Neural progenitor cell (in vitro differentiated cells): ENCODE measurements around the gene STC2. TPM values are rescaled to one million over a fixed set of nuclear protein-coding genes. Genes with fewer than 3 reads are reported as not detected.

Experiments used
- DNase-seq: peaks from one replicate; pipeline ENCODE4 v3.0.0-alpha.2; 2016; ENCODE audit warnings: low spot score
- H2AFZ ChIP-seq: fragments of 200-600 bp; sonication (generic); replicated peaks from 2 replicates; pipeline ENCODE4 v1.6.1; 2016; ENCODE audit warnings: antibody characterized with exemption
- H3F3A ChIP-seq: fragments of 200-600 bp; sonication (generic); 2 replicates; pipeline ENCODE4 v1.6.1; 2016; ENCODE audit warnings: antibody characterized with exemption, low read depth
- H3K27ac ChIP-seq: fragments of 200-600 bp; sonication (generic); 2 replicates; pipeline ENCODE4 v1.5.1; 2016; ENCODE audit warnings: mild to moderate bottlenecking
- H3K27me3 ChIP-seq: fragments of 200-600 bp; sonication (generic); 2 replicates; pipeline ENCODE4 v1.6.1; 2016; ENCODE audit warnings: mild to moderate bottlenecking, moderate library complexity
- H3K36me3 ChIP-seq: fragments of 200-600 bp; sonication (generic); 2 replicates; pipeline ENCODE4 v1.5.1; 2016
- H3K4me1 ChIP-seq: fragments of 200-600 bp; sonication (generic); 2 replicates; pipeline ENCODE4 v1.6.1; 2016; ENCODE audit warnings: mixed run types
- H3K4me2 ChIP-seq: fragments of 200-600 bp; sonication (generic); 2 replicates; pipeline ENCODE4 v1.6.1; 2016
- H3K4me3 ChIP-seq: fragments of 200-600 bp; sonication (generic); 2 replicates; pipeline ENCODE4 v1.5.1; 2016
- H3K79me2 ChIP-seq: fragments of 200-600 bp; sonication (generic); 2 replicates; pipeline ENCODE4 v1.6.1; 2016; ENCODE audit warnings: low read depth
- H3K9ac ChIP-seq: fragments of 200-600 bp; sonication (generic); 2 replicates; pipeline ENCODE4 v1.6.1; 2016
- H3K9me3 ChIP-seq: fragments of 200-600 bp; sonication (generic); 2 replicates; pipeline ENCODE4 v1.5.1; 2016; ENCODE audit warnings: low read depth
- H4K20me1 ChIP-seq: fragments of 200-600 bp; sonication (generic); 2 replicates; pipeline ENCODE4 v1.6.1; 2016; ENCODE audit warnings: low read depth
- H3K27ac Mint-ChIP-seq: 3 replicates; pipeline ENCODE4 v1.8.0; 2021; ENCODE audit warnings: mixed read lengths
- H3K27me3 Mint-ChIP-seq: 2 replicates; pipeline ENCODE4 v1.8.0; 2022; ENCODE audit warnings: low read depth, mild to moderate bottlenecking, inconsistent platforms, moderate library complexity, mixed read lengths; ENCODE audit not compliant: insufficient read depth
- H3K36me3 Mint-ChIP-seq: 3 replicates; pipeline ENCODE4 v1.8.0; 2021; ENCODE audit warnings: mixed read lengths
- H3K4me1 Mint-ChIP-seq: 3 replicates; pipeline ENCODE4 v1.8.0; 2021; ENCODE audit warnings: mixed read lengths
- H3K4me3 Mint-ChIP-seq: 3 replicates; pipeline ENCODE4 v1.8.0; 2021; ENCODE audit warnings: mild to moderate bottlenecking, moderate library complexity, mixed read lengths
- H3K9me3 Mint-ChIP-seq: 3 replicates; pipeline ENCODE4 v1.8.0; 2020; ENCODE audit warnings: mixed read lengths
- EZH2 ChIP-seq: fragments of 200-600 bp; sonication (generic); IDR thresholded peaks from 2 replicates; pipeline ENCODE4 v1.6.1; 2017; ENCODE audit warnings: antibody characterized with exemption, mild to moderate bottlenecking, moderate library complexity
- EZH2phosphoT487 ChIP-seq: fragments of 200-600 bp; sonication (generic); IDR thresholded peaks from 2 replicates; pipeline ENCODE4 v1.6.1; 2017; ENCODE audit warnings: antibody characterized with exemption
- total RNA-seq: library from RNA; depleted of rRNA; stranded (reverse); fragments of >200 nt; gene quantifications from 2 replicates; pipeline ENCODE4 v1.2.3, GENCODE V29; 2015; ENCODE audit warnings: low replicate concordance
- TF ChIP-seq, protein P1 (sequence below): fragments of 200-600 bp; sonication (generic); IDR thresholded peaks from 2 replicates; pipeline ENCODE4 v1.5.1; 2017; ENCODE audit warnings: antibody characterized with exemption, mild to moderate bottlenecking

STC2 gene
- total RNA-seq, 1 donor from 2014 or later: 25.3 TPM

DNA sequence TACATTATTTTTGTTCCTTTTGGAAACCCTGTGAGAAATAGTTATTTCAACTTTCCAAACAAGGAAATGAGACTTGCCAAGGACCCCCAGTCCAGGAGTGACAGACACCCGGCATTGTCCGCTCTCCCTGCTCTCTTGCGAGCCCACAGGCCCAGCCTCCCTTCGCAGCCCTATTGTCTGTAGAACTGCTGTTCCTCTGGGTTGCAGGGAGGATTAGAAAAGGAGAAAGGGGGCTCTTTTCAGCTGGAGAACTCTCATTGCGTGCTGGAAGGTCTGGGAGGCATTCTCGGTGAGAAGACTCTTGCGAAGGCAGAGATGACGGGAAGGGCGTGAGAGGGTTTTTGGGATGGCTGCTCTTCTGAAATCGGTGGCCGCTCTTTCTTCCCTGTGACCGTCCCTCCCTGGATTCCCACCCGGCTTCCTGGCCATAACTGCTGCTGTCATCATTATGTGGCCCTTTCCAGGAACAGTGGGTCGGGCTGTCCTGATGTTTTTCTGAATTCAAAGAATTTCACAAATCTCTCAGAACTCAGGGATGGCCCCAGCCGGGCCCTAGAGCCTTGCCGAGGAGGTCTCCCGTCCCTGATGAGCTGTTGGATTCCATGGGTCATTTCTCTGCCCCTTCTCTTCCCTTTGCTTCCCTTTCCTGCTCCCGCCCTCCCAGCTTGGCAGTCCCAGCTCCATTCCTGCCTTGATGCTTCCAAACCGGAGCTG, 29.8 kb downstream of the STC2 start:
- H3F3A ChIP-seq: peaks cover 30% of the 10 kb centered on the region
- Mint-ChIP-seq H3K4me3 (peak overlapping the region; percentile 39), H3K27ac (peak overlapping the region; percentile 85), H3K4me1 (peaks cover 71% of the 10 kb centered on the region), H3K9me3 (no peaks in the 10 kb centered on the region), H3K36me3 (no peaks in the 10 kb centered on the region), H3K27me3 (peaks cover 26% of the 10 kb centered on the region)
- no peaks in the 10 kb centered on the region for H3K79me2 ChIP-seq
- no peak overlapping the region for H3K4me3 ChIP-seq
- no peak overlapping the region for H3K9ac ChIP-seq
- H3K9me3 ChIP-seq: no peaks in the 10 kb centered on the region
- H3K36me3 ChIP-seq: no peaks in the 10 kb centered on the region
- peak overlapping the region; percentile 28 for H3K4me2 ChIP-seq
- TF ChIP-seq, protein P1, sequence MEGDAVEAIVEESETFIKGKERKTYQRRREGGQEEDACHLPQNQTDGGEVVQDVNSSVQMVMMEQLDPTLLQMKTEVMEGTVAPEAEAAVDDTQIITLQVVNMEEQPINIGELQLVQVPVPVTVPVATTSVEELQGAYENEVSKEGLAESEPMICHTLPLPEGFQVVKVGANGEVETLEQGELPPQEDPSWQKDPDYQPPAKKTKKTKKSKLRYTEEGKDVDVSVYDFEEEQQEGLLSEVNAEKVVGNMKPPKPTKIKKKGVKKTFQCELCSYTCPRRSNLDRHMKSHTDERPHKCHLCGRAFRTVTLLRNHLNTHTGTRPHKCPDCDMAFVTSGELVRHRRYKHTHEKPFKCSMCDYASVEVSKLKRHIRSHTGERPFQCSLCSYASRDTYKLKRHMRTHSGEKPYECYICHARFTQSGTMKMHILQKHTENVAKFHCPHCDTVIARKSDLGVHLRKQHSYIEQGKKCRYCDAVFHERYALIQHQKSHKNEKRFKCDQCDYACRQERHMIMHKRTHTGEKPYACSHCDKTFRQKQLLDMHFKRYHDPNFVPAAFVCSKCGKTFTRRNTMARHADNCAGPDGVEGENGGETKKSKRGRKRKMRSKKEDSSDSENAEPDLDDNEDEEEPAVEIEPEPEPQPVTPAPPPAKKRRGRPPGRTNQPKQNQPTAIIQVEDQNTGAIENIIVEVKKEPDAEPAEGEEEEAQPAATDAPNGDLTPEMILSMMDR: no peak
- TF ChIP-seq EZH2 (no peak), EZH2phosphoT487 (no peak)
- H3K27ac ChIP-seq: no peak overlapping the region
- DNase-seq: peak; percentile 79
- no peaks in the 10 kb centered on the region for H3K27me3 ChIP-seq
- H4K20me1 ChIP-seq: no peaks in the 10 kb centered on the region
- H2AFZ ChIP-seq: peak overlapping the region; percentile 71
- peaks cover 63% of the 10 kb centered on the region for H3K4me1 ChIP-seq

GRCh38 chr5:173297813-173298212, 30.4 kb downstream of the STC2 start:
- Mint-ChIP-seq H3K36me3 (no peaks in the 10 kb centered on the region), H3K9me3 (no peaks in the 10 kb centered on the region), H3K4me3 (no peak overlapping the region), H3K27me3 (peaks cover 29% of the 10 kb centered on the region), H3K27ac (peak overlapping the region; percentile 85), H3K4me1 (peaks cover 66% of the 10 kb centered on the region)
- Histone ChIP-seq H3K27me3 (no peaks in the 10 kb centered on the region), H3K9me3 (no peaks in the 10 kb centered on the region), H3F3A (peaks cover 36% of the 10 kb centered on the region), H3K4me2 (peak overlapping the region; percentile 28), H4K20me1 (no peaks in the 10 kb centered on the region), H3K4me1 (peaks cover 63% of the 10 kb centered on the region), H3K4me3 (no peak overlapping the region), H2AFZ (no peak overlapping the region), H3K36me3 (no peaks in the 10 kb centered on the region), H3K9ac (no peak overlapping the region), H3K79me2 (no peaks in the 10 kb centered on the region), H3K27ac (no peak overlapping the region)
- TF ChIP-seq, protein P1: no peak
- TF ChIP-seq EZH2phosphoT487: no peak
- no peak for TF ChIP-seq EZH2
- DNase-seq: no peak

DNA sequence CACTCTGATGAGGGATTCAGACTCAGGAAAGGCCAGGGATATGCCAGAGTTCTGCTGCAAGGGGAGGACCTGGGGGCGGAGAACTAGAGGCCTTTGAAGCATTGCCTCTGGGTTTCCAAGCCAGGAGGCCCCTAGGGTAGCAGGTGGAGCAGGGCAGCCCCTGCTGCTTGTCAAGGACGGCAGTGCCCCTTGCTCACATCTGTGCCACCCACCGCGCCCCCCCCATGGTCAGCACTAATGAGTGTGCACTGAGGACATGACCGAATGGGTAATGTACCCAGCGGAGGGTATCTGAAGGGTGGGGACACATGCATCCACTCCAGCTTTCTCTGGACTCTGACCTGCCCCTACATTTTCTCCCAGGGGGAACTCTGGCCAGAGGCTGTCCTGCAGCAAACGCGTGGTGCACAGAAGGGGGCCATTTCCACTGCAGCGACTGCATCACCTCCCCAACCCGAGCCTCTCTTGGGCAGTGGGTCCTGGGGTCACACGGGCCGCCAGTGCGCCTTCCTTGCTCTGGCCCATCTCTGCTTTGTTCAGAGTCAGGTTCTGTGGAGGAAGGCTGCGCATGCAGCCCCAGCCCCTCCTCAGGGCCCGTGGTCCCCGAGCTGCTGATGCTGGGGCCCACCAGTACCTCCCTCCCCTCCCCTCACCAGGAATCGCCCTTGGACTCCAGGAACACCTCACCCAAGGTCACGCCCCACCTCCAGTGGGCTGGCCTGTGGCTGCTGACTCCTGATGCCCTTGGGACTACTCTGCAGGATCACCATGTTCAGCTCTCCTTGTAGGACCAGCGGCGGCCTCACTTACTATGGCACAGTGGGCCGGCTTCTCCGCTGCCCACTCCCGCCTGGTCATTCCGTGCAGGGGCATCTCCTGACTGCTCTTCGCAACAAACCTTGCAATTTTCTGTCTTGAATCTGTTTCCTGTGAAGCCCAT, 31.2 kb downstream of the STC2 start:
- peaks cover 41% of the 10 kb centered on the region for H3F3A ChIP-seq
- H3K79me2 ChIP-seq: no peaks in the 10 kb centered on the region
- no peak for TF ChIP-seq EZH2phosphoT487
- TF ChIP-seq, protein P1: no peak
- TF ChIP-seq EZH2: no peak
- H3K27me3 Mint-ChIP-seq: peaks cover 28% of the 10 kb centered on the region
- no peaks in the 10 kb centered on the region for H3K27me3 ChIP-seq
- H3K9me3 Mint-ChIP-seq: no peaks in the 10 kb centered on the region
- H3K4me1 ChIP-seq: peaks cover 63% of the 10 kb centered on the region
- no peaks in the 10 kb centered on the region for H3K36me3 ChIP-seq
- H3K4me1 Mint-ChIP-seq: peaks cover 65% of the 10 kb centered on the region
- peak; percentile 39 for DNase-seq
- no peak overlapping the region for H3K4me3 ChIP-seq
- H4K20me1 ChIP-seq: no peaks in the 10 kb centered on the region
- H3K4me2 ChIP-seq: no peak overlapping the region
- no peak overlapping the region for H2AFZ ChIP-seq
- H3K36me3 Mint-ChIP-seq: no peaks in the 10 kb centered on the region
- no peak overlapping the region for H3K9ac ChIP-seq
- no peak overlapping the region for H3K27ac ChIP-seq
- peak overlapping the region; percentile 84 for H3K27ac Mint-ChIP-seq
- H3K9me3 ChIP-seq: no peaks in the 10 kb centered on the region
- H3K4me3 Mint-ChIP-seq: no peak overlapping the region
